ENCODE measurements around the gene GAREM1.

The GAREM1 gene

DNA sequence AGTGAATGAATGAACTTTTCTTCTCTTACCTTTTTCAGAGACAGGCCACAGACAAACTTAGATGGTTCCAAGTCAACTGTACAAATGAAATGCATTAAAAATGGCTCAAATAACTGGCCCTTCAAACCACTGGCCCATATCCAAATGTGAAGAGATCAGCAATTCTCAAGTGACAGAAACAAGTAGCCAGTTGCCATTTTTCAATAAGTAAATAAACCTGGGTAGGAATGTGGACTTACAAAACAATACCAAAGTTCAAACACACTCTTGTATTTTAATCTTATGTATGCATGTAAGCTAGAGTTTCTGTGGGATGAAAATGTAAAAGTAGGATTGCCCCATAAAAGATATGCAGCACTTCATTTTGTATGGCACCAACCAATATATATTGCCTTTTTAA lies 151.6 kb downstream of the GAREM1 start:
- TF ChIP-seq EZH2 (IDR thresholded peaks at IDR 0.05; ENCODE audit: borderline replicate concordance, low read depth, low read length, severe bottlenecking) = no peak
- no peak for TF ChIP-seq CTCF (IDR thresholded peaks at IDR 0.05; ENCODE audit: borderline replicate concordance, extremely low read depth, low read length, poor library complexity, severe bottlenecking)
- no peaks in the 10 kb centered on the region for H3K36me3 ChIP-seq (ENCODE audit: insufficient read depth, low read length)
- no peaks in the 10 kb centered on the region for H4K20me1 ChIP-seq (ENCODE audit: insufficient read depth, low read length)
- H3K4me3 ChIP-seq (ENCODE audit: low read depth in 1 of 2, low read length in 2 of 2) = no peak overlapping the region
- no peaks in the 10 kb centered on the region for H3K79me2 ChIP-seq (ENCODE audit: insufficient read depth, low read length)
- no peaks in the 10 kb centered on the region for H3K4me1 ChIP-seq (ENCODE audit: insufficient read depth, low read length)
- no peak overlapping the region for H2AFZ ChIP-seq (ENCODE audit: low read depth, low read length)
- ATAC-seq (ENCODE audit: insufficient read depth, low read depth) (no peak), DNase-seq (no peak)
- no peak overlapping the region for H3K9ac ChIP-seq (ENCODE audit: low read depth, low read length)
- no peaks in the 10 kb centered on the region for H3K9me3 ChIP-seq (ENCODE audit: insufficient read depth, low read length, severe bottlenecking)
- no peak overlapping the region for H3K4me2 ChIP-seq (ENCODE audit: insufficient read depth, low read length)
- H3K27me3 ChIP-seq (ENCODE audit: insufficient read depth, low read length, poor library complexity) = no peaks in the 10 kb centered on the region
- no peak overlapping the region for H3K27ac ChIP-seq (ENCODE audit: low read length)

DNA sequence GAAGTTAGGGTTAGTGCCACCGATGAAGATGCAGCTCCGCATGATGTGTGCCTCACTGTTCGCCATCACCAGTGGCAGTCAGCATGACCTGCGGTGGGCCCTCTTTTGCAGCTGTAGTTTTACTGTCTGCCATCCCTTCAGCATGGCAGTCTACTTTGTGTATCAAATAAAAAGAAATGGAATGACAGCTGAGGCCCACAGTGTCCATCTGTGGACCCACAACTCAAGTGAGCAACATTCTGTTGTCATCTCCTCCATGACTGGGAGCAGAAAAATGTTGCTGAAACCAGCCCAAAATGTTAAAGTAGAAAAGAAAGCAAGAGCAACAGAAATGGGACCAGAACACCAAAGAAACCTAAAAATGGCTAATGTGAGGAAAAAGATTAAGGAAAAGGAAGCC lies 152.1 kb downstream of the GAREM1 start:
- ATAC-seq (ENCODE audit: insufficient read depth, low read depth) = no peak

GRCh38 chr18:32317651-32318050 lies 153.0 kb downstream of the GAREM1 start:
- no peak for ATAC-seq (ENCODE audit: insufficient read depth, low read depth)
- H3K4me3 ChIP-seq (ENCODE audit: low read depth in 1 of 2, low read length in 2 of 2) = no peak overlapping the region
- no peak overlapping the region for H3K9ac ChIP-seq (ENCODE audit: low read depth, low read length)
- TF ChIP-seq CTCF (IDR thresholded peaks at IDR 0.05; ENCODE audit: borderline replicate concordance, extremely low read depth, low read length, poor library complexity, severe bottlenecking) (no peak), EZH2 (IDR thresholded peaks at IDR 0.05; ENCODE audit: borderline replicate concordance, low read depth, low read length, severe bottlenecking) (no peak)
- no peak overlapping the region for H3K4me2 ChIP-seq (ENCODE audit: insufficient read depth, low read length)
- no peak for DNase-seq
- no peaks in the 10 kb centered on the region for H3K79me2 ChIP-seq (ENCODE audit: insufficient read depth, low read length)
- H3K9me3 ChIP-seq (ENCODE audit: insufficient read depth, low read length, severe bottlenecking) = no peaks in the 10 kb centered on the region
- H4K20me1 ChIP-seq (ENCODE audit: insufficient read depth, low read length) = no peaks in the 10 kb centered on the region
- H3K36me3 ChIP-seq (ENCODE audit: insufficient read depth, low read length) = no peaks in the 10 kb centered on the region
- H3K27ac ChIP-seq (ENCODE audit: low read length) = no peak overlapping the region
- H2AFZ ChIP-seq (ENCODE audit: low read depth, low read length) = no peak overlapping the region
- H3K4me1 ChIP-seq (ENCODE audit: insufficient read depth, low read length) = no peaks in the 10 kb centered on the region
- no peaks in the 10 kb centered on the region for H3K27me3 ChIP-seq (ENCODE audit: insufficient read depth, low read length, poor library complexity)

More for the DNA sequence above, 152.1 kb downstream of the GAREM1 start:
- DNase-seq = no peak
- Histone ChIP-seq H3K36me3 (ENCODE audit: insufficient read depth, low read length) (no peaks in the 10 kb centered on the region), H3K79me2 (ENCODE audit: insufficient read depth, low read length) (no peaks in the 10 kb centered on the region), H3K9me3 (ENCODE audit: insufficient read depth, low read length, severe bottlenecking) (no peaks in the 10 kb centered on the region), H3K4me1 (ENCODE audit: insufficient read depth, low read length) (no peaks in the 10 kb centered on the region), H3K9ac (ENCODE audit: low read depth, low read length) (no peak overlapping the region), H3K27ac (ENCODE audit: low read length) (no peak overlapping the region), H2AFZ (ENCODE audit: low read depth, low read length) (no peak overlapping the region), H3K27me3 (ENCODE audit: insufficient read depth, low read length, poor library complexity) (no peaks in the 10 kb centered on the region), H3K4me2 (ENCODE audit: insufficient read depth, low read length) (no peak overlapping the region), H3K4me3 (ENCODE audit: low read depth in 1 of 2, low read length in 2 of 2) (no peak overlapping the region), H4K20me1 (ENCODE audit: insufficient read depth, low read length) (no peaks in the 10 kb centered on the region)
- no peak for TF ChIP-seq EZH2 (IDR thresholded peaks at IDR 0.05; ENCODE audit: borderline replicate concordance, low read depth, low read length, severe bottlenecking)
- no peak for TF ChIP-seq CTCF (IDR thresholded peaks at IDR 0.05; ENCODE audit: borderline replicate concordance, extremely low read depth, low read length, poor library complexity, severe bottlenecking)

- Histone ChIP-seq H3K4me3 (ENCODE audit: low read depth in 1 of 2, low read length in 2 of 2) (no peak overlapping the region), H3K4me1 (ENCODE audit: insufficient read depth, low read length) (no peaks in the 10 kb centered on the region), H2AFZ (ENCODE audit: low read depth, low read length) (no peak overlapping the region), H3K9me3 (ENCODE audit: insufficient read depth, low read length, severe bottlenecking) (no peaks in the 10 kb centered on the region), H4K20me1 (ENCODE audit: insufficient read depth, low read length) (no peaks in the 10 kb centered on the region), H3K79me2 (ENCODE audit: insufficient read depth, low read length) (no peaks in the 10 kb centered on the region), H3K4me2 (ENCODE audit: insufficient read depth, low read length) (no peak overlapping the region), H3K27me3 (ENCODE audit: insufficient read depth, low read length, poor library complexity) (no peaks in the 10 kb centered on the region), H3K27ac (ENCODE audit: low read length) (no peak overlapping the region), H3K9ac (ENCODE audit: low read depth, low read length) (no peak overlapping the region), H3K36me3 (ENCODE audit: insufficient read depth, low read length) (no peaks in the 10 kb centered on the region)
- DNase-seq = no peak
- TF ChIP-seq CTCF (IDR thresholded peaks at IDR 0.05; ENCODE audit: borderline replicate concordance, extremely low read depth, low read length, poor library complexity, severe bottlenecking) = no peak
- no peak for TF ChIP-seq EZH2 (IDR thresholded peaks at IDR 0.05; ENCODE audit: borderline replicate concordance, low read depth, low read length, severe bottlenecking)
- ATAC-seq (ENCODE audit: insufficient read depth, low read depth) = no peak
Measured at GRCh38 chr18:32315881-32316280, 154.8 kb downstream of the GAREM1 start.

All from DND-41 (cell line).